Measurements from ENCODE around the gene PTPN5. TPM values are rescaled to one million over a fixed set of nuclear protein-coding genes. Genes with fewer than 3 reads are reported as not detected.

Gene PTPN5
- total RNA-seq, 3 donors from 2014 or later = 0.59 to 2.2 (median 1.3) TPM

GRCh38 chr11:18707811-18708340, 83.7 kb downstream of the PTPN5 start:
- Histone ChIP-seq H3K36me3 (no peaks in the 10 kb centered on the region), H3K27ac (no peak overlapping the region), H3K9me3 (no peaks in the 10 kb centered on the region), H3K4me1 (peaks cover 0 to 4% of the 10 kb centered on the region in 2 donors), H3K27me3 (no peaks in the 10 kb centered on the region), H3K4me3 (no peak overlapping the region)
- peak in 1 of 2 donors; percentile 47 for DNase-seq (ENCODE audit: low spot score in 2 of 2)
- TF ChIP-seq POLR2AphosphoS5 (IDR thresholded peaks at IDR 0.05) (no peak), POLR2A (IDR thresholded peaks at IDR 0.05) (no peak)
- TF ChIP-seq, protein P1, sequence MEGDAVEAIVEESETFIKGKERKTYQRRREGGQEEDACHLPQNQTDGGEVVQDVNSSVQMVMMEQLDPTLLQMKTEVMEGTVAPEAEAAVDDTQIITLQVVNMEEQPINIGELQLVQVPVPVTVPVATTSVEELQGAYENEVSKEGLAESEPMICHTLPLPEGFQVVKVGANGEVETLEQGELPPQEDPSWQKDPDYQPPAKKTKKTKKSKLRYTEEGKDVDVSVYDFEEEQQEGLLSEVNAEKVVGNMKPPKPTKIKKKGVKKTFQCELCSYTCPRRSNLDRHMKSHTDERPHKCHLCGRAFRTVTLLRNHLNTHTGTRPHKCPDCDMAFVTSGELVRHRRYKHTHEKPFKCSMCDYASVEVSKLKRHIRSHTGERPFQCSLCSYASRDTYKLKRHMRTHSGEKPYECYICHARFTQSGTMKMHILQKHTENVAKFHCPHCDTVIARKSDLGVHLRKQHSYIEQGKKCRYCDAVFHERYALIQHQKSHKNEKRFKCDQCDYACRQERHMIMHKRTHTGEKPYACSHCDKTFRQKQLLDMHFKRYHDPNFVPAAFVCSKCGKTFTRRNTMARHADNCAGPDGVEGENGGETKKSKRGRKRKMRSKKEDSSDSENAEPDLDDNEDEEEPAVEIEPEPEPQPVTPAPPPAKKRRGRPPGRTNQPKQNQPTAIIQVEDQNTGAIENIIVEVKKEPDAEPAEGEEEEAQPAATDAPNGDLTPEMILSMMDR (IDR thresholded peaks at IDR 0.05) = no peak
- intact Hi-C loops (cut with DNase I; ENCODE audit: low total_unique reads) = no loop called here

DNA sequence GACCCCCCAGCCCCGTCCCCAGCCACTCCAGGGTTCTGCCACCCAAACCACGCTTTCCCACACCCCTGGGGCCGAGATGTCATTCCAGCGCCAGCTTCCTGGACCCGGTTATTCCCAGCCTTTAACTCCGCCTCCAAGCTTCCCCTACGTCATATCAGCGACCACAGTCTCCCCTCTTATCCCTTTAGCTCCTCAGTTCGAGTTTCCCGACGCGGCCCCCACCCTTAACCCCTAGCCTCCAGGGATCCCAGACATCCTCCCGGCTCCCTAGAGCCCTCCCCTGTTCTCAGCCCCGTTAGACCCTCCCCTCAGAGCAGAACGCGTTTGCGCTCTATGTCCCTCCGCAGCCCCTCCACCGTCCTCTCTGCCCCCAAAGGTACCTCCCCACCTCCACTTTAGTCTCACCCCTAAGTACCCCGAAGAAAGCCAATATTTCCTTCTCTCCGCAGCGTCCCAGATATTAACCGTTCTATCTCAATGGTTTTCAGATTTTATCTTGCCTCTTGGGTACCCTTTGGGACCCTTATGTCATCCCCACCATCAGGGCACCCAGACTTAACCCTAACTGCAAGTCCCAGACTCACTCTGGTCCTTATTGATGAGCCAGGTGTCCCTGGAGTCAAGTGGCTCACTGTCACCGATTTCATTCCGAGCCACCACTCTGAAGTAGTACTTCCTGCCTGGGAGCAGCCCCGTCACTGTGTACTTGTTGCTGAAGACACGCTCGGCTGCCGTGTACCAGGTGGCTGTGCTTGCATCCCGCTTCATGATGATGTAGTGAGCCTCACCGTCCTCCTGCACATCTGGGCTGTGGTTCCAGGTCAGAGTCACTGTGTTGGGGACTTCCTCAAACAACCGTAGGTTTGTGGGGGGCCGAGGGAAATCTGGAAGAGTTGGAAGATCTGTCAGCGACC, 85.0 kb downstream of the PTPN5 start:
- H3K4me3 ChIP-seq = peak overlapping the region; percentile 55 to 86 (median 64)
- no peaks in the 10 kb centered on the region for H3K27me3 ChIP-seq
- no peaks in the 10 kb centered on the region for H3K9me3 ChIP-seq
- peak; percentile 4 for TF ChIP-seq POLR2A (IDR thresholded peaks at IDR 0.05)
- TF ChIP-seq POLR2AphosphoS5 (IDR thresholded peaks at IDR 0.05) = peak in 1 of 3 donors; percentile 56
- TF ChIP-seq, protein P1 (IDR thresholded peaks at IDR 0.05) = no peak
- peak; percentile 67 to 74 for DNase-seq (ENCODE audit: low spot score in 2 of 2)
- H3K4me1 ChIP-seq = peaks cover 0 to 4% of the 10 kb centered on the region in 2 donors
- peak overlapping the region; percentile 94 for H3K27ac ChIP-seq
- no peaks in the 10 kb centered on the region for H3K36me3 ChIP-seq
- intact Hi-C loops (cut with DNase I; ENCODE audit: low total_unique reads) = no loop called here

GRCh38 chr11:18705651-18706281, 85.8 kb downstream of the PTPN5 start:
- Histone ChIP-seq H3K4me3 (peak overlapping the region; percentile 55 to 86 (median 64)), H3K4me1 (peaks cover under 1 to 4% of the 10 kb centered on the region in 2 donors), H3K36me3 (no peaks in the 10 kb centered on the region), H3K27ac (peak overlapping the region; percentile 94), H3K9me3 (no peaks in the 10 kb centered on the region), H3K27me3 (no peaks in the 10 kb centered on the region)
- TF ChIP-seq, protein P1 (IDR thresholded peaks at IDR 0.05) = no peak
- peak in 2 of 3 donors; percentile 23 to 29 for TF ChIP-seq POLR2AphosphoS5 (IDR thresholded peaks at IDR 0.05)
- peak; percentile 6 for TF ChIP-seq POLR2A (IDR thresholded peaks at IDR 0.05)
- intact Hi-C loops (cut with DNase I; ENCODE audit: low total_unique reads) = no loop called here
- peak in 1 of 2 donors; percentile 52 for DNase-seq (ENCODE audit: low spot score in 2 of 2)

GRCh38 chr11:18704698-18705097, 86.9 kb downstream of the PTPN5 start:
- intact Hi-C loops (cut with DNase I; ENCODE audit: low total_unique reads) = no loop called here

More at GRCh38 chr11:18704698-18705097, 86.9 kb downstream of the PTPN5 start:
- Histone ChIP-seq H3K27ac (no peak overlapping the region), H3K4me3 (no peak overlapping the region), H3K27me3 (no peaks in the 10 kb centered on the region), H3K36me3 (no peaks in the 10 kb centered on the region), H3K4me1 (peaks cover 11 to 12% of the 10 kb centered on the region in 2 donors), H3K9me3 (no peaks in the 10 kb centered on the region)
- TF ChIP-seq POLR2AphosphoS5 (IDR thresholded peaks at IDR 0.05) (no peak), POLR2A (IDR thresholded peaks at IDR 0.05) (no peak)
- TF ChIP-seq, protein P1 (IDR thresholded peaks at IDR 0.05) = no peak
- peak in 1 of 2 donors; percentile 12 for DNase-seq (ENCODE audit: low spot score in 2 of 2)

All from breast epithelium (tissue), 4 donors.